Epithelial cell of esophagus (primary cell): ENCODE data around the gene HCLS1.
"Not testable (repeated sequence)": the region's sequence is repeated elsewhere in the genome, so short reads cannot be mapped to it uniquely, and the experiment has no call there.

Experiments
- DNase-seq: peaks from one replicate; pipeline ENCODE4 v3.0.0; 2010; ENCODE audit warnings: low read depth
- H3K4me3 ChIP-seq: 2 replicates; pipeline ENCODE4 v1.5.1; 2011; ENCODE audit warnings: mild to moderate bottlenecking, low read length, control low read depth
- CTCF ChIP-seq: IDR thresholded peaks from 2 replicates; pipeline ENCODE4 v1.5.1; 2011; ENCODE audit warnings: low read depth, mild to moderate bottlenecking, low read length, control low read depth, inconsistent platforms; ENCODE audit not compliant: insufficient read depth; ENCODE audit errors: missing control alignments

The HCLS1 gene

GRCh38 chr3:121598564-121598963 lies 62.1 kb downstream of the HCLS1 start:
- no peak for DNase-seq
- no peak overlapping the region for H3K4me3 ChIP-seq
- TF ChIP-seq CTCF: no peak

GRCh38 chr3:121595765-121596406 lies 64.8 kb downstream of the HCLS1 start:
- DNase-seq: no peak
- TF ChIP-seq CTCF: no peak

GRCh38 chr3:121594850-121595249 lies 65.9 kb downstream of the HCLS1 start:
- TF ChIP-seq CTCF: no peak
- H3K4me3 ChIP-seq: no peak overlapping the region
- no peak for DNase-seq

More at GRCh38 chr3:121595765-121596406, 64.8 kb downstream of the HCLS1 start:
- H3K4me3 ChIP-seq: no peak overlapping the region

- not testable (repeated sequence) for DNase-seq, H3K4me3 ChIP-seq
These were observed 66.9 kb downstream of the HCLS1 start for GRCh38 chr3:121593806-121594205.

- H3K4me3 ChIP-seq: no peak within 1 kb of the TSS
- TF ChIP-seq CTCF: peak; percentile 32
- DNase-seq: peak; percentile 63
These were observed 67.6 kb downstream of the HCLS1 start, which contains the start of gene FBXO40 for GRCh38 chr3:121592856-121593702. TSS of gene FBXO40 (plus strand) at chr3:121593379. CDS start at chr3:121620576, 27,197 bp downstream.

GRCh38 chr3:121584418-121584817 lies 76.3 kb downstream of the HCLS1 start:
- H3K4me3 ChIP-seq: no peak overlapping the region
- no peak for TF ChIP-seq CTCF
- DNase-seq: no peak

- no peak for TF ChIP-seq CTCF
- DNase-seq: no peak
- H3K4me3 ChIP-seq: no peak overlapping the region
These were observed 79.0 kb downstream of the HCLS1 start for GRCh38 chr3:121581691-121582090.
